DOHH2 (cell line): ENCODE results near the gene SPP2.

Experiments
- H3F3A ChIP-seq: fragments of 200-600 bp; sonication (generic), shearing (Covaris generic); 2 replicates; pipeline ENCODE4 v1.6.0; 2016; ENCODE audit warnings: antibody characterized with exemption, mild to moderate bottlenecking; ENCODE audit not compliant: control insufficient read depth, insufficient read depth
- H3K27ac ChIP-seq: fragments of 200-600 bp; sonication (generic); 2 replicates; pipeline ENCODE4 v1.5.1; 2014; ENCODE audit warnings: low read depth, mild to moderate bottlenecking, low read length, moderate library complexity
- H3K27me3 ChIP-seq: fragments of 200-600 bp; sonication (generic); 2 replicates; pipeline ENCODE4 v1.6.1; 2014; ENCODE audit warnings: mild to moderate bottlenecking, low read length, mixed read lengths; ENCODE audit not compliant: control insufficient read depth
- H3K36me3 ChIP-seq: fragments of 200-600 bp; sonication (generic); 2 replicates; pipeline ENCODE4 v1.6.1; 2014; ENCODE audit warnings: mild to moderate bottlenecking, low read length, moderate library complexity, mixed read lengths; ENCODE audit not compliant: control insufficient read depth
- H3K4me1 ChIP-seq: fragments of 200-600 bp; sonication (generic); 2 replicates; pipeline ENCODE4 v1.6.1; 2014; ENCODE audit warnings: mild to moderate bottlenecking, low read length, mixed read lengths; ENCODE audit not compliant: control insufficient read depth
- H3K4me2 ChIP-seq: fragments of 200-600 bp; sonication (generic); 2 replicates; pipeline ENCODE4 v1.6.0; 2014; ENCODE audit warnings: mild to moderate bottlenecking, low read length, moderate library complexity
- H3K4me3 ChIP-seq: fragments of 200-600 bp; sonication (generic); 2 replicates; pipeline ENCODE4 v1.5.1; 2014; ENCODE audit warnings: mild to moderate bottlenecking, low read length, mixed read lengths
- H3K79me2 ChIP-seq: fragments of 200-600 bp; sonication (generic); 2 replicates; pipeline ENCODE4 v1.6.1; 2014; ENCODE audit warnings: mild to moderate bottlenecking, low read length, mixed read lengths; ENCODE audit not compliant: control insufficient read depth
- H3K9me2 ChIP-seq: fragments of 200-600 bp; sonication (generic); replicated peaks from 2 replicates; pipeline ENCODE4 v1.6.1; 2014; ENCODE audit warnings: mild to moderate bottlenecking, low read length, mixed read lengths; ENCODE audit not compliant: control insufficient read depth
- H3K9me3 ChIP-seq: fragments of 200-600 bp; sonication (generic); 2 replicates; pipeline ENCODE4 v1.6.1; 2014; ENCODE audit warnings: antibody characterized with exemption, low read length, mixed read lengths; ENCODE audit not compliant: control insufficient read depth, insufficient read depth
- H4K20me1 ChIP-seq: fragments of 200-600 bp; sonication (generic); 2 replicates; pipeline ENCODE4 v1.6.0; 2014; ENCODE audit warnings: low read depth, mild to moderate bottlenecking, antibody characterized with exemption, low read length, moderate library complexity; ENCODE audit not compliant: control insufficient read depth, insufficient read depth
- CTCF ChIP-seq: fragments of 200-600 bp; sonication (generic); IDR thresholded peaks from one replicate; pipeline ENCODE4 v1.5.1; 2014; ENCODE audit warnings: antibody characterized with exemption, mild to moderate bottlenecking, low read depth, low read length; ENCODE audit not compliant: poor library complexity, severe bottlenecking
- EZH2phosphoT487 ChIP-seq: fragments of 200-600 bp; sonication (generic); IDR thresholded peaks from 2 replicates; pipeline ENCODE4 v1.6.1; 2017; ENCODE audit warnings: borderline replicate concordance, mild to moderate bottlenecking, antibody characterized with exemption, low read length, moderate library complexity, mixed read lengths

The SPP2 gene

GRCh38 chr2:234099266-234099665 lies 48.8 kb downstream of the SPP2 start:
- no peaks in the 10 kb centered on the region for H3F3A ChIP-seq
- H3K27me3 ChIP-seq = no peaks in the 10 kb centered on the region
- no peaks in the 10 kb centered on the region for H3K79me2 ChIP-seq
- TF ChIP-seq EZH2phosphoT487 (no peak), CTCF (no peak)
- no peaks in the 10 kb centered on the region for H4K20me1 ChIP-seq
- H3K4me3 ChIP-seq = no peak overlapping the region
- H3K36me3 ChIP-seq = no peaks in the 10 kb centered on the region
- no peak overlapping the region for H3K4me2 ChIP-seq
- no peaks in the 10 kb centered on the region for H3K9me2 ChIP-seq
- H3K4me1 ChIP-seq = peaks cover 7% of the 10 kb centered on the region
- no peak overlapping the region for H3K27ac ChIP-seq
- no peaks in the 10 kb centered on the region for H3K9me3 ChIP-seq

- H3K27ac ChIP-seq = no peak overlapping the region
- H3K27me3 ChIP-seq = no peaks in the 10 kb centered on the region
- H3K36me3 ChIP-seq = no peaks in the 10 kb centered on the region
- H3K4me3 ChIP-seq = no peak overlapping the region
- no peaks in the 10 kb centered on the region for H3F3A ChIP-seq
- no peaks in the 10 kb centered on the region for H3K9me3 ChIP-seq
- H3K4me1 ChIP-seq = peaks cover 7% of the 10 kb centered on the region
- H3K79me2 ChIP-seq = no peaks in the 10 kb centered on the region
- H4K20me1 ChIP-seq = no peaks in the 10 kb centered on the region
- no peak overlapping the region for H3K4me2 ChIP-seq
- TF ChIP-seq CTCF (no peak), EZH2phosphoT487 (no peak)
- H3K9me2 ChIP-seq = no peaks in the 10 kb centered on the region
These were observed 50.2 kb downstream of the SPP2 start for GRCh38 chr2:234100686-234101085.

- H3K4me3 ChIP-seq = no peak overlapping the region
- no peaks in the 10 kb centered on the region for H3K36me3 ChIP-seq
- no peaks in the 10 kb centered on the region for H3K9me2 ChIP-seq
- H3K4me1 ChIP-seq = peaks cover 7% of the 10 kb centered on the region
- H3K27ac ChIP-seq = no peak overlapping the region
- H3K27me3 ChIP-seq = no peaks in the 10 kb centered on the region
- no peaks in the 10 kb centered on the region for H3K79me2 ChIP-seq
- H3F3A ChIP-seq = no peaks in the 10 kb centered on the region
- no peak overlapping the region for H3K4me2 ChIP-seq
- no peaks in the 10 kb centered on the region for H4K20me1 ChIP-seq
- TF ChIP-seq CTCF (no peak), EZH2phosphoT487 (no peak)
- H3K9me3 ChIP-seq = no peaks in the 10 kb centered on the region
These were observed 51.6 kb downstream of the SPP2 start for GRCh38 chr2:234102112-234102511.

GRCh38 chr2:234107861-234108260 lies 57.4 kb downstream of the SPP2 start:
- TF ChIP-seq CTCF (no peak), EZH2phosphoT487 (no peak)

More at GRCh38 chr2:234107861-234108260, 57.4 kb downstream of the SPP2 start:
- H3K27me3 ChIP-seq = peaks cover 3% of the 10 kb centered on the region; the same call in 1 of the 2 replicates
- H3K9me3 ChIP-seq = no peaks in the 10 kb centered on the region
- no peaks in the 10 kb centered on the region for H3F3A ChIP-seq
- H3K4me1 ChIP-seq = no peaks in the 10 kb centered on the region
- H3K27ac ChIP-seq = no peak overlapping the region
- no peaks in the 10 kb centered on the region for H4K20me1 ChIP-seq
- no peak overlapping the region for H3K4me3 ChIP-seq
- no peaks in the 10 kb centered on the region for H3K9me2 ChIP-seq
- no peaks in the 10 kb centered on the region for H3K79me2 ChIP-seq
- H3K4me2 ChIP-seq = no peak overlapping the region
- no peaks in the 10 kb centered on the region for H3K36me3 ChIP-seq
